ENCODE data around the gene PSMD13. TPM values are rescaled to one million over a fixed set of nuclear protein-coding genes. Genes with fewer than 3 reads are reported as not detected.

Gene PSMD13
- total and polyA plus RNA-seq, 2 donors (not counting 1 experiment from before 2014, with no cell fraction given) = 98.0 to 104 TPM

- TF ChIP-seq, protein P1, sequence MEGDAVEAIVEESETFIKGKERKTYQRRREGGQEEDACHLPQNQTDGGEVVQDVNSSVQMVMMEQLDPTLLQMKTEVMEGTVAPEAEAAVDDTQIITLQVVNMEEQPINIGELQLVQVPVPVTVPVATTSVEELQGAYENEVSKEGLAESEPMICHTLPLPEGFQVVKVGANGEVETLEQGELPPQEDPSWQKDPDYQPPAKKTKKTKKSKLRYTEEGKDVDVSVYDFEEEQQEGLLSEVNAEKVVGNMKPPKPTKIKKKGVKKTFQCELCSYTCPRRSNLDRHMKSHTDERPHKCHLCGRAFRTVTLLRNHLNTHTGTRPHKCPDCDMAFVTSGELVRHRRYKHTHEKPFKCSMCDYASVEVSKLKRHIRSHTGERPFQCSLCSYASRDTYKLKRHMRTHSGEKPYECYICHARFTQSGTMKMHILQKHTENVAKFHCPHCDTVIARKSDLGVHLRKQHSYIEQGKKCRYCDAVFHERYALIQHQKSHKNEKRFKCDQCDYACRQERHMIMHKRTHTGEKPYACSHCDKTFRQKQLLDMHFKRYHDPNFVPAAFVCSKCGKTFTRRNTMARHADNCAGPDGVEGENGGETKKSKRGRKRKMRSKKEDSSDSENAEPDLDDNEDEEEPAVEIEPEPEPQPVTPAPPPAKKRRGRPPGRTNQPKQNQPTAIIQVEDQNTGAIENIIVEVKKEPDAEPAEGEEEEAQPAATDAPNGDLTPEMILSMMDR (IDR thresholded peaks at IDR 0.05) = no peak
- TF ChIP-seq EZH2 (IDR thresholded peaks at IDR 0.05; ENCODE audit: borderline replicate concordance, insufficient read depth, low read depth, low read length, poor library complexity, severe bottlenecking) = no peak
- peaks cover 0 to 14% of the 10 kb centered on the region in 2 experiments for H3K36me3 ChIP-seq (replicated peaks in 1 of 2; ENCODE audit: control extremely low read depth in 1 of 2, control insufficient read depth in 1 of 2, extremely low read depth in 1 of 2, insufficient read depth in 2 of 2, low read length in 1 of 2)
- ATAC-seq (ENCODE audit: low read depth) (peak; percentile 69), DNase-seq (peak; percentile 56)
- ChIA-PET CTCF (interaction anchor here (0.6 to 1.9 kb wide), 7 partner anchors 10 to 92 kb away, joined by 3 to 11 read pairs (median 4); partner anchors contain the start of gene BET1L), POLR2A (interaction anchor here (0.6 to 2.3 kb wide), 7 partner anchors 10 to 98 kb away, joined by 3 to 34 read pairs (median 3); partner anchors contain the start of genes PSMD13 and SIRT3)
- H4K20me1 ChIP-seq (ENCODE audit: control insufficient read depth, insufficient read depth, low read length, poor library complexity, severe bottlenecking) = no peaks in the 10 kb centered on the region
- H3K27me3 ChIP-seq (replicated peaks in 1 of 4; ENCODE audit: control extremely low read depth in 1 of 4, control insufficient read depth in 3 of 4, insufficient read depth in 4 of 4, low read length in 3 of 4) = no peaks in the 10 kb centered on the region
- H3K9me3 ChIP-seq (ENCODE audit: control extremely low read depth in 1 of 3, control insufficient read depth in 2 of 3, insufficient read depth in 1 of 3, low read length in 2 of 3) = peaks cover 2 to 10% (median 4%) of the 10 kb centered on the region in 3 donors
- 55% methylated on average over 8 of the region's 14 CpGs for WGBS (ENCODE audit: insufficient coverage)
- H3K4me1 Mint-ChIP-seq = peaks cover 30% of the 10 kb centered on the region
- no peak overlapping the region for H3K9ac ChIP-seq (ENCODE audit: low read length)
- H3K27ac Mint-ChIP-seq = peak overlapping the region; percentile 54
- H3K9me3 Mint-ChIP-seq (ENCODE audit: insufficient read depth) = peaks cover 4% of the 10 kb centered on the region
- peak overlapping the region; percentile 38 for H3K4me2 ChIP-seq (replicated peaks; ENCODE audit: low read depth, low read length, poor library complexity, severe bottlenecking)
- H3K4me1 ChIP-seq (ENCODE audit: control insufficient read depth in 2 of 2, insufficient read depth in 2 of 2, low read length in 2 of 2) = peaks cover 17 to 22% of the 10 kb centered on the region in 2 donors
- intact Hi-C loops (cut with micrococcal nuclease) = no loop called here
- peak overlapping the region; percentile 59 for H2AFZ ChIP-seq (ENCODE audit: insufficient read depth, low read depth, low read length, poor library complexity, severe bottlenecking)
- no peaks in the 10 kb centered on the region for H3K79me2 ChIP-seq (ENCODE audit: control insufficient read depth, insufficient read depth, low read length)
- H3K4me3 ChIP-seq (ENCODE audit: control extremely low read depth in 1 of 5, extremely low read depth in 1 of 5, insufficient read depth in 1 of 5, low read depth in 2 of 5, low read length in 4 of 5) = no peak overlapping the region
- H3K27ac ChIP-seq (ENCODE audit: low read length in 2 of 2) = no peak overlapping the region
- no peaks in the 10 kb centered on the region for H3K27me3 Mint-ChIP-seq
- H3K4me3 Mint-ChIP-seq = peak overlapping the region; percentile 24
Observed at GRCh38 chr11:256952-257737, 20.4 kb downstream of the PSMD13 start.

Measured in B cell (primary cell).